ENCODE data around the gene DCST1.

DNA sequence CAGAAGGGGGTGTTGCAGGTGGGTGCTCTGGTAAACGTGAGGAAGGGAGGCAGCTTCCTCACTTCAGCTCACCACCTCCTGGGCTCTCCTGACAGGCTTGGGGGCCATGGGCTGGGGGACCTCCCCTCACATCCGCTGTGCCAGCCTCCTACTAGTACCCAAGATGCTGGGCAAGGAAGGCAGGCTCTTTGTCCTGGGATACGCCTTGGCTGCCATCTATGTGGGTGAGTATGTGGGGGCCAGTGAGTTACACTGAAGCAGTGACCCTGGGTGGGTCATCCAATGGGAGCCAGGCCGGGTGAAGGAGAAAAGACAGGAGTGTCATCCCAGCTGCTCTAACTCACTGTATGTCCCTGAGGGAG, 5.7 kb downstream of the DCST1 start:
- TF ChIP-seq CTCF (IDR thresholded peaks at IDR 0.05): no peak
- TF ChIP-seq POLR2A (IDR thresholded peaks at IDR 0.05): no peak
